HG03520 (cell line): ENCODE results near the gene PTGDR2.

Experiments
- ATAC-seq: cut with Tn5 transposase; IDR thresholded peaks from one replicate; pipeline ENCODE4 v1.9.1; 2021; ENCODE audit warnings: mild to moderate bottlenecking, moderate library complexity; ENCODE audit not compliant: unreplicated experiment

Gene PTGDR2

DNA sequence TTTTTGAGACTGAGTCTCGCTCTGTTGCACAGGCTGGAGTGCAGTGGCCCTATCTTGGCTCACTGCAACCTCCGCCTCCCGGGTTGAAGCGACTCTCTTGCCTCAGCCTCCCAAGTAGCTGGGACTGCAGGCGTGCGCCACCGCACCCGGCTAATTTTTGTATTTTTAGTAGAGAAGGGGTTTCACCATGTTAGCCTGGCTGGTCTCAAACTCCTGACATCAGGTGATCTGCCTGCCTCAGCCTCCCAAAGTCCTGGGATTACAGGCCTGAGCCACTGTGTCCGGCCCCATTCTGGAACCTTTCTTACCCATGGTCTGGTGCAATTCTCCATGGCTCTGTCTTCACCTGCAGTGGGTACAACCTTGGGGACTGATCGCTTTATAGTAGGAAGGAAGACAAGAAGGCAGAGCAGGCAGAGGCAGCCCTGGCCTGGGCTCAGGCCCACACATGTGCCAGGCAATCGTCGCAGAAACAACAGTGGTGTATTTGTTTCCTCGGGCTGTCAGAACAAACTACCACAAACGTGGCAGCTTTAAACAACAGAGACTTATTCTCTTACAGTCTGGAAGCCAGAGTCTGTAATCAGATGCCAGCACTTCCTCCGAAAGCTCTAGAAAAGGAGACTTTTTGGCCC is 4.0 kb upstream of the PTGDR2 start:
- no peak for ATAC-seq

DNA sequence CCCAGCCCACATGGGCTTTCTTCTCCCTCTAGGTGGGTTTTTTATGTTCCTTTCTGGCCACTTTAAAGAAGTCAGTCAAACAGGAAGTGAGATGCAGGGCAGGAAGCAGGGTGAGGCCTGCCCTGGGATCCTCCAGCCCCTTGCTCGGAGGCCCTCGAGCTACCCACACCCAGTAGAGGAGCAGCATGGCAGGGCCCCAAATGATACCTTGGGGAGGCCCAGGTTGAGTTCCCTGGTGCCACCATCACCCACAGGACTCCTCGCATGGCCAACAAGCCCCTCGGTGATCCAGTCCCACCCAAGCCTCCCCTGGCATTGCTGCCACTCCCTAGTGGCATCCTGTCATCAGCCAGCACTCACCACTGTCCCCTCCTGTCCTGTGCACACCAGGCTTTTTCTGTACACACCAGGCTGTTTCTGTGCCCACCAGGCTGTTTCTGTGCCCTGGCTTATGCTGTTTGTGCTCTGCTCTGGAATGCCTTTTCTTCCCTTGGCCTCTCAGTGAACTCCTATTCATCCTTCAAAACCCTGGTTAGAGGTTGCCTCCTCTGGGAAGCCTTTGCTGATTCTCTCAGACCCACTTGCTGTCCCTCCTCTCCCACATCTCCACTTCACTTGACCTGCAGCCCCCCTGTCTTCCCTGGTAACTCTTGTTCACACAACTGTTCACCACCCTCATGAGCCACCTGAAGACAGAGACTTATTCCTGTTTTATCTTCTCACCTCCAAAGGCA is 3.1 kb upstream of the PTGDR2 start:
- no peak for ATAC-seq

DNA sequence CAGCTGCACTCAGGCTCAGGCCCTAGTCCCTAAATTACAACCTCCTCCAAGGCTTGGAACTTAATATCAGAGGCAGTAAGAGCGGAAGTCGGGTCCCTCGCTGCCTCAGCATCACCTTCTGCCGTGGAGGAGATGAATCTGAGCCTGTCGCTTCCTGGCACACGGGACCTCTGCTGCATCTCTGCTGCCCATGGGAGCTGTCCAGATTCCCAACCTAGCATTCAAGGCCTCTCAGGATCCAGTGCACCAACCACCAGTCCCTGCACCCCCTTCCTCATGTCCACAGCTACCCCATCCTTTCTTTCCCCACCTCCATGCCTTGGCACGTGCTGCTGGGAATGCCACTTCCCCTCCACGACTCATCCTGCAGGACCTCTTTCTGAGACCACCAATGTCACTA is 2.5 kb upstream of the PTGDR2 start:
- ATAC-seq, result no peak

DNA sequence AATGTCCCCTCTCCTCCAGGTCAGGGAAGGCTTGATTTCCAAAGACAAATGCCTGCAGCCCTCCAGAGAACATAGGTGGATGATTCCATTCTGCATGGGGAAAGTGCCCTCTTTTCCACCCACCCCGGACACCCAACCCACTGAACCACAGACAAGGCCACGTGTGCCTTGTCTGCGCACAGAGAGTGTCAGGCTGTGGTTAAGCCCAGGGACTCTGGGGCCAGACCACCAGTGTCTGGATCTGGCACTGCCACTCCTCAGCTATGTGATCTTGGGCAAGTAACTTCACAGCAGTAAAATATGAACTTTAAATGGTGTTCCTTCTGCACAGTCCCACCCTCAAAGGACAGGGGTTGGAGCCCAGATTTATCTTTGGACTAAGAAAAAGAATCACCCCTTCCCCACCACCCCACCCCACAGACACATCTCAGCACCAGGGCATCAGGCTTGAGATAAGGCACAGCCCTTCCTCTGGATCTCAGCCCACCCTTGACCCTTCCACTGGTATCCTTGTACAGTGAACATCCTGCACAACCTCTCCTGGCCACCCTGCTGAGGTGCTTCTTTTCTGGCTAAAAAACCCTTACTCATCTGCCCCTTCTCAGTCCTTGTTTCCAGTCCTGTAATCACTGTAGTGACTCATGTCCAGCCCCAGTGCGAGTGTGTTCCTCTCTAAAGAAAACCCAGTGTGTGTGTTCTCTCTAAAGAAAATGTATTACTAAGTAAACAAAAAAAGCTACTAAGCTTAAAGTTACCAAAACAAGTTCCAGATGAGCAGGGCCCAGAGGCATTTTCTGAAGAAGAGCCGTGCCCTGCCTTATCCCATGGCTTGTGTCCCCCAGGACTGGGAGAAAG is 1.9 kb upstream of the PTGDR2 start:
- ATAC-seq, result no peak

DNA sequence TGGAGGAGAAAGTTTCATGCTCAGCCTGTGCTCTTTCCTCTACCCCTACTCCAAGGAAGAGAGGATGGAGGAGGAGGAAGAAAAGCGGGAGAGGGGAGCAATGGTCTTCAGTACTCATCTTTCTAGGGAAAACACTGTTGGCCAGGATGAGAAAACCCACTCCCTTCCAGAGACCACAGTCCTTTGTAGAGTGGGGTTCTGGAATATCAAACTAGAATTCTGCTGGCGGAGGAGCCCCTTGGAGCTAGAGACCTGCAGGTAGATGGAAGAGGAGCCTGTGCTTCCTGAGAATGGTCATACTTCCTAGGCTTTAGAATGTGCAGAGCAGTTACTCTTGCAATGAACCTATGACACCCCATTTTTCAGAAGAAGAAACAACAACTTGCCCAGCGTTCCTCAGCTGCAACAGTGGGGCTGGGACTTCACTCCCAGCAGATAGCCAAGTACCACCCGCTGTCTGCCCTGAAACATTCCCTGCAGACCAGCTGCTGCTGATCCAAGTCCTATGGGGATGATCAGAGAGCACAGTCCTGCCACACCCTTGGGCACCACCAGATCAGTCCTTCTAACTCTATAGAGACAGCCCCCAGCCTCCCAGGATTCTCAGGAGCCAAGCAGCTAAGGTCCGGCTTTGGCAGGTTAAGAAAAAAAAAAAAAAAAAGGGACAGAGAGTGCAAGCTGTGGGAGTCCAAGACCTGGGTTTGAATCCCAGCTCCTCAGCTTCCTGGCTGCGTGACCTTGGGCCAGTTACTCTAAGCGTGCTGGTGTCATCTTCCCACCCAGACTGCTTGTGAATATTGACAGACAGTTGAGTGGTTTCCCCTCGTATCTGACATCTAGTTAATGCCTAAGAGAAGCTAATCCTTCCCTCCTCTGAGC is 664 bp downstream of the PTGDR2 start:
- no peak for ATAC-seq

DNA sequence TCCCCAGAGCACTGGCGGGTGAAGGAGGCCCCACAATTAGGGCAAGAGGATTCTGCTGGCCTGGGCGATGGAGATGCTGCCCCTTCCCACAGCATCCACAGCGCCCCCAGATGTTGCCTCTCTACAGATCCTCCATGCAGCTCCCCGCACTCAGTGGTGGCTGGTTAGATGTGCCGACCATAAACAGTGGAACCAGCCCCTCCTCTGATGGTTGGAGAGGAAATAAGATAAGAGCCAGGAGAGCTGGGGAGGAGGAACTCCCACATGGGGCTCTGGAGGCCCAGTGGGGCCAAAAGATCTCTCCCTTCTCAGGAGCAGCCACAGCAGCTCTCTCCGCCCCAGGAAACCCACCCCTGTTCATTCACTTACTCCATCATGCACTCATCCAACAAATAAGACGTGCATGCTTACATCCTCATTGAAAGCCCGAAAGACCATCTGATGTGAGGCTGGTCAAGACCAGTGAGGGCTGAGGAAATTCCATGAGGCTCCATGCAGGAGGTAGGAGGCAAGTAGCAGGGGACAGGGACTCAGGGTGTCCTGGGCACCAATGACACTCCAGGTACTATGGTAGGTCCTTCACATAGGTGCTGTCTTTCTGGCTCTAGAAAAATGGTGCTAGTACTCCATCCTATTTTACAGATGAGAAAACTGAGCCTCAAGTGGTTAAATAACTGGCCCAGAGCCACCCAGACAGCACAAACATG is 1.5 kb downstream of the PTGDR2 start:
- ATAC-seq, result no peak

DNA sequence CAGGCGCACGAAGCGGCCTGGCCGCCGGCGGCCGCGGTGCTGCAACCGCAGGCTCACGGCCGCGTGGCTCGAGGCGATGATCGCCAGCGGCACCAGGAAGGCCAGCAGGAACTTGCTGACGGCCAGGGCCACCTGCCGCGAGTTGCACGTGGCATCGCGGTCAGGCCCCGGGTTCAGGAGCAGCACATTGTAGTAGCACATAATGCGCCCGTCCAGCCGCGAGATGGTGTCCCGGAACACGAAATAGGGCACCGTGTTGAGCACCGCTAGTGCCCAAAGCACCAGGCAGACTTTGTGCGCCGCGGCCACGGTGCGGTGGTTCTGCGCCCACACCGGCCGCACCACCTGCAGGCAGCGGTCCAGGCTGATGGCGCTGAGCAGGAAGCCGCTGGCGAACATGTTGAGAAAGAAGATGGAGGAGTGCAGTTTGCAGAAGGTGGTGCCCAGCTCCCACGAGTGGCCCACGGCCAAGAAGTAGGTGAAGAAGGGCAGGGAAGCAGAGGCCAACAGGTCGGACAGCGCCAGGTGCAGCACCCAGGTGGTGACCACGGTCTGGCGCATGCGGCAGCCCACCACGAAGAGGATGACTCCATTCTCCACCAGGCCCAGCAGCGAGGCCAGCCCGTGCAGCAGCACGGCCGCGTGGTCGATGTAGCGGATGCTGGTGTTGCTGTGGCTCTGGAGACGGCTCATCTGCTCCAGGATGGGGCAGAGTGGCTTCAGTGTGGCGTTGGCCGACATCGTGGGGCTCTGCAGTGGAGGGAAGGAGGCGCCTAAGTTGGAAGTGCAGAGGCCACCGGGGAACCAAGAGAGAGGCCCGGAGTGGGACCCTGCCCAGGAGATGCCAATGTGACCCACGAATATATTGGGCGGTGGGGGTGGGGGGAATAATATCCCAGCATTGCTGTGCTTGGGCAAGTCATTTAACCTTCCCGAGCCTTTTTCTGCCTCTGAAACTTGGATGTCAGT is 2.5 kb downstream of the PTGDR2 start:
- ATAC-seq, result no peak

DNA sequence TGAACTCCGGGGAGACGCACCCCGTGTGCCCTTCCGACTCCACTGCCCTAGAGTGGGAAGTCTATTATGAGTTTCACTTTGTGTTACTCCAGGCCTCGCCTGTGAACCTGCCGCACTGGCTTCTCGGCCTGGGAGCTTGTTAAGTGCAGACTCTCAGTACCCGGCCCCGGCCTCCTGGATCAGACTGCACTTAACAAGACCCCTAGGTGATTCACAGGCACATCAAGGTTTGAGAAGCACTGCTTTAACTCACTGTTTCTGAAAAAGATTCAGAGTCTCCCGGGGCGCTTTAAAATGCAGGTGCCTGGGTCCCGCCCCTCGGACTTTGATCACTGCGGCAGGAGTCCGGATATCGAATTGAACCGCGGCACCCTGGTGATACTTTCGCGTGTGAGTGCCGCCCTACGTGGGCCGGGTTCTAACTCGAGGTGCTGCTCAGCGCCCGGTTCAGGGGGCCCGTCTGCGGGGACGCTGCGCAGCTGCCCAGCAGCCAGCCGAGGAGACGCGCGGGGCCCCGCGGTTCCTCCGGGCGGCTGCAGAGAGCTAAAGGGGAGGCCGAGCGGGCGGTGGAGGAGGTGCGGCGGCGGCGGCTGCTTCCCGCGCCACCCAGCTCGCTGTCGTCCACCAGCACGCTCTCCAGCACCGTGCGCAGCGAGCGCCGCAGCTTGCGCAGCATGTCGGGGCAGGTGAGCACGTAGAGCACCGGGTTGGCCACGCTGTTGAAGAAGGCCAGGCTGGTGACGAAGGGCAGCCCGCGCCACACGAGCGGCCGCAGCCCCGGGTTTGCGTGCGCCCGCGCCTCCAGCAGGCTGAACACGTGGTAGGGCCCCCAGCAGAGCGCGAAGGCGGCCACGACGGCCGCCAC is 3.4 kb downstream of the PTGDR2 start:
- ATAC-seq, result no peak

DNA sequence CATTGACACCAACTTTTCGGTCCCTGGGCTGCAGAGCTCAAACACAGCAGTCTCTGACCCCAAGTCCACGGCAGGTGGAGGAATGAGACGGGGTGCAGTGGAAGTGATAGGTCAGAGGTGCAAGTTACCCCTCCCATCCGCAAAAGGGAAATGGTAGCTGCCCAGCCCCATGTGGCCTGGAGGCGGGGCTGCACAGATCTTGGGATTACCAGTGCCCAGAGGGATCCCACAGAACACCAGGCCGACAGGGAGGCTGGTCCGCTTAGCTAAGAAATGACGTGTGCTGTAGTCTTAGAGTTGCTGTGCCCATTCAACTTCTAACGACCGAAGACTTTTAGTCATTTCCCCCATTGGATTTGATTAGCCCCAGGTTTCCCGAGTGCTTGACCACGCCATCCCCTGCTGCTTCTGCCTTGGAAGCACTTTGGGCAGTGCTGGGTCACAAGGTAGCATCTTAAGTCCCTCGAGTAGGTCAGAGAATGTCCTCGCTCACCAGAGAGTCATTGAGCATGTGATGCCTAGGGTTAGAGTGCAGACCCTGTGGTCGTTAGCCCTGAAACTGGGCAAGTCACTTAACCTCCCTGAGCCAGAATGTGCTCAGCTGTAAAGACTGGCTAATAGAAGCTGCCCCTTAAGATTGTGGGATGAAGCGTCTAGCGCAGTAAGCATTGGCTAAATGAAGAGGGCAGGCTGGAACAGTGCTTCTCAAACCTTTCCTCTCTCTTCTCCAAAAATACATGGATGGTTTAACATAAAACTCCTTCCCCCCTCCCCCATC is 4.2 kb downstream of the PTGDR2 start:
- ATAC-seq, result no peak

DNA sequence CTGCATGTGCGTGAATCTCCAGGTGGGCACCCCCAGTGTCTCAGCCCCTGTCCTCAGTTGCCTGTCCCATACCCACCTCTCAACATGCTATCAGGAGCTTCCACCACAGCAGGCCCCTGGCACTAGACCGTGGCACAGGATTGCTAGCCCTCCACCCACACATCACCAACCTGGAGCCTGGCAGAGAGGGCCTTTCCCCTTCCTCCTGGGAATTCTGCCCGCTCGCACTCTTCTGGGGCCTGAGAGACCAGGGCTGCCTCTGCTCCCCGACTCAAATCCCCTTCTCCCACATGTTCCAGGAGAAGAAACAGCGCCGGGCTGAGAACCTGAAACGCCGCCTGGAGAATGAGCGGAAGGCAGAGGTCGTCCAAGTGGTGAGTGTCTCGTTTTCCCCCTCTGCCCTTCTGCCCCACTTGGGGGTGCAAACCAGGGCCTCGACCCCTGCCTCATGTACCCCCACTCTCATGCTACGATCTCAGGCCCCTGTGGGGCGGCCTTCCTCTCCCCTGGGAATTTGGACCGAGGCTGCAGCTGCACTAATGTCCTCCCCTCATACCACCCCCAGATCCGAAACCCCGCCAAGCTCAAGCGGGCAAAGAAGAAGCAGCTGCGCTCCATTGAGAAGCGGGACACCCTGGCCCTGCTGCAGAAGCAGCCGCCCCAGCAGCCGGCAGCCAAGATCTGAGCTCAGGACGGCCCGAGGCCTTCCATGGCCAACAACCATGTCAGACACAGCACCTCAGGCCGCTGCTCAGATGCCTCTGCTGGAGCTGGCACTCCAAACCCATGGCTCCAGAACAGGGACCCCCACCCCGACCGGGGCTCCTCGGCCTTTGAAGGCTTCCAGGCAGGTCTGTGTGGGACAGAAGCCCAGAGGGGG is 5.9 kb downstream of the PTGDR2 start:
- no peak for ATAC-seq

DNA sequence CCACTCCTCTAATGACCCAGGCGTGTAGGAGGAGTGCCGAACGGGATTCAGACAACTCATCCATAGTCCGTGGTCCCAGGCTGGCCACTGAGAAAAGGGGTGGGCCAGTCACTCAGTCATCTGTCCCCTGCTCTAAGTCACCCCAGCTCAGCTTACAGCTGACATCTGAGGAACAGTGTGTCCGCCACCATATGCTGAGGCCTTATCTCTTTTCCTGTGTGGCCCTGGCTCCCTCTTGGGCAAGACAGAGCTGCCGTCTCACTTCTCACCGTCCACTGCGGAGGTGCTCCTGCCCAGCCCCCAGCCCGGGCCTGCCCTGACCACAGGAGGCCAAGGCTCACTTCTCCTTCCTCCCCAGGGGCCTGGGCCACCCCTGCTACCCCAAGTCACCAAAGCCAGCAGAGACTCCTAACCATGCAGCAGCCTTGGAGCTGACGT is 7.0 kb downstream of the PTGDR2 start:
- no peak for ATAC-seq

DNA sequence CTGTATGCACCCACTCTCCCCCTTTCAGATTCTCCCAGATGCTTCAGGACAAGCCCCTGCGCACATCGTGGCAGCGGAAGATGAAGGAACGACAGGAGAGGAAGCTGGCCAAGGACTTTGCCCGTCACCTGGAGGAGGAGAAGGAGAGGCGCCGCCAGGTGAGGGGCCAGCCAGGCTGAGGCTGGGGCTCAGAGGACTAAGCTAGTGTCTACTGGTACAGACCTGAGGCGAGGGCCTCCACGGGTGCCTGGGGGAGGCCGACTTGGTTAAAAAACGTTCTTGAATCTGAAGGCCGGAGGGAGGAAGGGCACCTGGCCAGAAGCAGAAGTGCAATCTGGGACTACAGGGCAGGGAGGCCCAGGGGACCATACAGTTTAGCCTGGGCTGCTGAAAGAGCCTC is 7.9 kb downstream of the PTGDR2 start:
- no peak for ATAC-seq

DNA sequence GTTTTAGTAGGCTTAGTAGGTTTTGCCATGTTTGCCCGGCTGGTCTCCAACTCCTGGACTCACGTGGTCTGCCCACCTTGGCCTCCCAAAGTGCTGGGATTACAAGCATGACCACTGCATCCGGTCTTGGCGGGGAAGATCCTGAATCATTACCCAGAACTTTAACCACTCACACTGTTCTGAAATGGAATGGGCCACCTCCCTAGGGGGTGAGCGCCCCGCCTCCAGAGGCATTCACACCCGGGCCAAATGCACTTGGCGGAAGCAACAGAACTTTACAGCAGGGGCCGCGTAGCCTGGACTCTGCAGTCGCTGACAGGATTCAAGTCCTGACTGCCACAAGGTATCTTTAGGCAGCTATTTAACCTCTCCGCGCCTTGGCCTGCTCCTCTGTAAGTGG is 8.5 kb downstream of the PTGDR2 start:
- ATAC-seq, result no peak

DNA sequence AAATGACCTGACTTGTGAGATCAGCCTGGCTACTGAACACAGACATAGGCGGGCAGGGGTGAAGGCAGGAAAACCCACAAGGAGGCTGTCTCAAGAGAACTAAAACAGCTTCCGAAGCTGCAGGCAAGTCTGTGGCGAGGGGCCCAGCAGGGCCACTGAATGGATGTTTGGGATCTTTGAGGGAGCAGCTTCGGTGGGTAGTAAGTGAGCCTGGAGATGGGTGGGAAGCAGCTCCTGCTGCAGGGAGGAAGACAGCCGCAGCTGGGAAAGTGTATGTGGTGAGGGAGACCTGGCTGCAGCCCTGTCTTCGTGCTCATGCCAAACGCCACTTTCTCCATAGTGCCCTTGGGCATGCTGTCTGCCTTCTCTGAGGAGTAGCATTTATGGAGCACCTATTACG is 10.4 kb downstream of the PTGDR2 start:
- no peak for ATAC-seq

DNA sequence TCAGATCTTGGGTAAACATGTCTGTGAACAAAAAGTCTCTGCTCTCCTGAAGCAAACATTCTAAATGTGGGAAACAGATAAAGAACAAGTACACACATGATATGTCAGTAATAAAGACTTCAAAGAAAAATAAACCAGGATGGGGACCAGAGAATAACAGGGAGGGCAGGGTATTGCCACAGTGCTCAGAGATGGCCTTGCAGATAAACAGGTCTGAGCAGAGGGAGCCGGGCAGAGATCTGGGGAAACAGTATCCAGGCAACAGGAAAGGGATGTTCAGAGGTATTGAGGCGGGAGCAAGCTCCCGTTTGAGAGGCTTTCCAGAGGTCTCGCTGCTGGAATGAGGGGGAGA is 10.9 kb downstream of the PTGDR2 start:
- no peak for ATAC-seq

DNA sequence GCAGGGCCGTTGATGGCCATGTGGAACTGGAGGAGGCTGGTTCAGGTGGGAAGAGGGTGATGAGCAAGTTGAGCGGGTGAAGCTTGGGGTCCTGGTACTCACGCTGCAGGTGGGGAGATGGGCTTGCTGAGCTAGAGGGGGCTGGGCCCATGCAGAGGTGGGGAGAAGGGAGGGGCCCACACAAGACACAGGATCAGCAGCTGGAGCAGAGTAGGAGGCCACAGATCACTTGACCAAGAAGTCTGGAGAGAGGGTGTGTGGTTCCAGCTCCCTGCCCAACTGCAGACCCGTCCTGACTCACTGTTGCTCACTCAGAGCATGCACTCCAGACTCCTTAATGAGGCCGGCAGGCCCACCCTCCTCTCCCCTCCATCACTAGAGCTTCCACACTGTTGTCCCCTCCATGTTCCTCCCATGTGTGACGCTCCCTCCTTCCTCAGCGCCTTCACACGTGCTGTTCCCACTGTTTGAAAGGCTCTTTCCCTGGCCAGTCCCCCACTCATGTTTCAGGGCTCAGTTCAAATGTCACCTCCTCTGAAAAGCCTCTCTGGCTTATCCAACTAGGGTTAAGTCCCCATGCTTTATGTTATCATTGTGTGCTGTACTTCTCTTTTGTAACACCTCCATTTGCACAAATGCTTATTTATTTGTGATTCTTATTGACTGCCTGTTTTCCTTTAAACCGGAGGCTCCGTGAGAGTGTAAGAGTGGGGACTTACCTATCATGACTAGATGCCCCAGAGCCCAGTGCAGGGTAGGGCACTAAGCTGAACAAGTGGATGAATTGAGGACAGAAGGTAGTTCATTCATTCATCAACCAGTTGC is 11.5 kb downstream of the PTGDR2 start:
- no peak for ATAC-seq
